ENCODE data around the gene FOS.
"Not testable (repeated sequence)": the region's sequence is repeated elsewhere in the genome, so short reads cannot be mapped to it uniquely, and the experiment has no call there.

Gene FOS

GRCh38 chr14:75278422-75279152 is at the start of gene FOS:
FOS (plus strand) TSS chr14:75278828; CDS start chr14:75278983, 155 bp downstream.
- peak within 1 kb of the TSS; percentile 81 for H3K4me3 ChIP-seq (ENCODE audit: low read length)
- H3K9me3 ChIP-seq (ENCODE audit: insufficient read depth, low read depth, low read length), result no peaks in the 10 kb centered on the region
- peaks cover 16% of the 10 kb centered on the region for H3K4me1 ChIP-seq (ENCODE audit: insufficient read depth, low read length)
- H3K27ac ChIP-seq (ENCODE audit: low read length), result peak within 1 kb of the TSS; percentile 20
- peaks cover 69% of the 10 kb centered on the region for H3K27me3 ChIP-seq (ENCODE audit: insufficient read depth, low read length)
- H3K9ac ChIP-seq (ENCODE audit: low read depth, low read length), result peak within 1 kb of the TSS; percentile 89
- peaks cover 23% of the 10 kb centered on the region for H3K36me3 ChIP-seq (ENCODE audit: insufficient read depth, low read depth, low read length)

DNA sequence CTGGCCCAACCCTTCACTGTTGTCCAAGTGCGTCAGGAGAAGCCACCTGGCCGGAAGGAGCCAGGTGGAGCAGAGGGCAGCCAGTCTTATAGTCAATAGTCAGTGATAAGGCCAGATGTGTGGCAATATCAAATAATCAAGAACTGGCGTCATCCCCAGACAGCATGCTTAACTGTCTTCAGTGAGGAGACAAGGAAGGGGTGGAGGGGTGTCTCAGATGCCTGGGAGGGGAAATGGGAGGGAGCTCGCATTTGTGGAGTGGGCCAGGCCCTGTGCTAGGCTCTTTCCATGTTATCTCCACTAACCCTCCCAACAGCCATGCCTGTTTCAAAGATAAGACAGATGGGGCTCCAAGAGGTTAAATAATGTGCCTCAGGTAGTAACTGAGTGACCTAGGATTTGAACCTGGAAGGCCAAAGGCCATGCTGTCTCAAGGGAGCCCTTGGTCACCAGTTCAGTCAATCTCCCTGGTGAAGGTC is 48.9 kb upstream of the FOS start:
- Histone ChIP-seq H3K4me3 (ENCODE audit: low read length) (no peak overlapping the region), H3K27me3 (ENCODE audit: insufficient read depth, low read length) (no peaks in the 10 kb centered on the region), H3K9ac (ENCODE audit: low read depth, low read length) (no peak overlapping the region), H3K27ac (ENCODE audit: low read length) (no peak overlapping the region), H3K9me3 (ENCODE audit: insufficient read depth, low read depth, low read length) (no peaks in the 10 kb centered on the region), H3K4me1 (ENCODE audit: insufficient read depth, low read length) (0 out of 2 replicates have a peak, but pooled peaks cover 6% of the 10 kb centered on the region), H3K36me3 (ENCODE audit: insufficient read depth, low read depth, low read length) (no peaks in the 10 kb centered on the region)

GRCh38 chr14:75230140-75230792 is 48.4 kb upstream of the FOS start:
- Histone ChIP-seq H3K9ac (ENCODE audit: low read depth, low read length) (no peak overlapping the region), H3K9me3 (ENCODE audit: insufficient read depth, low read depth, low read length) (no peaks in the 10 kb centered on the region), H3K27ac (ENCODE audit: low read length) (no peak overlapping the region), H3K36me3 (ENCODE audit: insufficient read depth, low read depth, low read length) (no peaks in the 10 kb centered on the region), H3K4me3 (ENCODE audit: low read length) (no peak overlapping the region), H3K27me3 (ENCODE audit: insufficient read depth, low read length) (no peaks in the 10 kb centered on the region), H3K4me1 (ENCODE audit: insufficient read depth, low read length) (0 out of 2 replicates have a peak, but pooled peaks cover 6% of the 10 kb centered on the region)

- Histone ChIP-seq H3K27me3 (ENCODE audit: insufficient read depth, low read length) (no peaks in the 10 kb centered on the region), H3K27ac (ENCODE audit: low read length) (no peak overlapping the region), H3K9me3 (ENCODE audit: insufficient read depth, low read depth, low read length) (no peaks in the 10 kb centered on the region), H3K9ac (ENCODE audit: low read depth, low read length) (no peak overlapping the region), H3K4me3 (ENCODE audit: low read length) (no peak overlapping the region), H3K36me3 (ENCODE audit: insufficient read depth, low read depth, low read length) (no peaks in the 10 kb centered on the region), H3K4me1 (ENCODE audit: insufficient read depth, low read length) (0 out of 2 replicates have a peak, but pooled peaks cover 6% of the 10 kb centered on the region)
Observed at GRCh38 chr14:75231320-75231719, 47.3 kb upstream of the FOS start.

- H3K4me1 ChIP-seq (ENCODE audit: insufficient read depth, low read length), result 0 out of 2 replicates have a peak, but pooled peaks cover 6% of the 10 kb centered on the region
- no peak overlapping the region for H3K9ac ChIP-seq (ENCODE audit: low read depth, low read length)
- H3K4me3 ChIP-seq (ENCODE audit: low read length), result no peak overlapping the region
- H3K9me3 ChIP-seq (ENCODE audit: insufficient read depth, low read depth, low read length), result no peaks in the 10 kb centered on the region
- H3K36me3 ChIP-seq (ENCODE audit: insufficient read depth, low read depth, low read length), result no peaks in the 10 kb centered on the region
- no peaks in the 10 kb centered on the region for H3K27me3 ChIP-seq (ENCODE audit: insufficient read depth, low read length)
- no peak overlapping the region for H3K27ac ChIP-seq (ENCODE audit: low read length)
Observed at GRCh38 chr14:75232191-75232590, 46.4 kb upstream of the FOS start.

DNA sequence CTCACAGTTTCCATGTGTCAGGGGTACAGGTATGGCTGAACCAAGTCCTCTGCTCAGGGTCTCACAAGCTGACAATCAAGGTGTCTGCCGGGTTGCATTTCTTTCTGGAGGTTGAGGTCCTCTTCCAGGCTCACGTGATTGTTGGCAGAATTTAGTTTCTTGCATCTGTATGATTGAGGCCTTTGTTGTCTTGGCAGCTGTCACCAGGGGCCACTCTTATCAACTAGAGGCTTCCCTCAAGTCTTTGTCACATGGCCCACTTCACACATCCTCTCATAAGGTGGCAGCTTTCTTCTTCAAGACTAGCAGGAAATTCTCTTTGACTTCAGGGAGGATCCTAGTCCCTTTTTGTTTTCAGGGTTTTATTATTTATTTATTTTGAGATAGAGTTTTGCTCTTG is 46.0 kb upstream of the FOS start:
- H3K4me3 ChIP-seq (ENCODE audit: low read length), result no peak overlapping the region
- H3K27ac ChIP-seq (ENCODE audit: low read length), result no peak overlapping the region
- H3K4me1 ChIP-seq (ENCODE audit: insufficient read depth, low read length), result 0 out of 2 replicates have a peak, but pooled peaks cover 6% of the 10 kb centered on the region
- H3K9ac ChIP-seq (ENCODE audit: low read depth, low read length), result no peak overlapping the region
- H3K36me3 ChIP-seq (ENCODE audit: insufficient read depth, low read depth, low read length), result no peaks in the 10 kb centered on the region
- no peaks in the 10 kb centered on the region for H3K27me3 ChIP-seq (ENCODE audit: insufficient read depth, low read length)
- no peaks in the 10 kb centered on the region for H3K9me3 ChIP-seq (ENCODE audit: insufficient read depth, low read depth, low read length)

- H3K4me1 ChIP-seq (ENCODE audit: insufficient read depth, low read length), result 0 out of 2 replicates have a peak, but pooled peaks cover 2% of the 10 kb centered on the region
- no peaks in the 10 kb centered on the region for H3K36me3 ChIP-seq (ENCODE audit: insufficient read depth, low read depth, low read length)
- H3K9ac ChIP-seq (ENCODE audit: low read depth, low read length), result no peak overlapping the region
- H3K9me3 ChIP-seq (ENCODE audit: insufficient read depth, low read depth, low read length), result no peaks in the 10 kb centered on the region
- H3K27ac ChIP-seq (ENCODE audit: low read length), result no peak overlapping the region
- no peak overlapping the region for H3K4me3 ChIP-seq (ENCODE audit: low read length)
- H3K27me3 ChIP-seq (ENCODE audit: insufficient read depth, low read length), result no peaks in the 10 kb centered on the region
Observed at GRCh38 chr14:75234173-75235115, 44.2 kb upstream of the FOS start.

GRCh38 chr14:75235198-75235597 is 43.4 kb upstream of the FOS start:
- H3K36me3 ChIP-seq (ENCODE audit: insufficient read depth, low read depth, low read length); H3K27ac ChIP-seq (ENCODE audit: low read length); H3K9me3 ChIP-seq (ENCODE audit: insufficient read depth, low read depth, low read length); H3K4me3 ChIP-seq (ENCODE audit: low read length); H3K27me3 ChIP-seq (ENCODE audit: insufficient read depth, low read length); H3K4me1 ChIP-seq (ENCODE audit: insufficient read depth, low read length); H3K9ac ChIP-seq (ENCODE audit: low read depth, low read length): not testable (repeated sequence)

GRCh38 chr14:75236467-75236866 is 42.2 kb upstream of the FOS start:
- Histone ChIP-seq H3K36me3 (ENCODE audit: insufficient read depth, low read depth, low read length) (no peaks in the 10 kb centered on the region), H3K9ac (ENCODE audit: low read depth, low read length) (no peak overlapping the region), H3K4me1 (ENCODE audit: insufficient read depth, low read length) (no peaks in the 10 kb centered on the region), H3K27ac (ENCODE audit: low read length) (no peak overlapping the region), H3K4me3 (ENCODE audit: low read length) (no peak overlapping the region), H3K27me3 (ENCODE audit: insufficient read depth, low read length) (no peaks in the 10 kb centered on the region), H3K9me3 (ENCODE audit: insufficient read depth, low read depth, low read length) (no peaks in the 10 kb centered on the region)

GRCh38 chr14:75236901-75237419 is 41.7 kb upstream of the FOS start:
- H3K9ac ChIP-seq (ENCODE audit: low read depth, low read length), result no peak overlapping the region

GRCh38 chr14:75238756-75239455 is 39.7 kb upstream of the FOS start:
- H3K4me3 ChIP-seq (ENCODE audit: low read length), result no peak overlapping the region
- H3K27ac ChIP-seq (ENCODE audit: low read length), result no peak overlapping the region
- H3K9ac ChIP-seq (ENCODE audit: low read depth, low read length), result no peak overlapping the region
- no peaks in the 10 kb centered on the region for H3K27me3 ChIP-seq (ENCODE audit: insufficient read depth, low read length)
- H3K4me1 ChIP-seq (ENCODE audit: insufficient read depth, low read length), result no peaks in the 10 kb centered on the region
- no peaks in the 10 kb centered on the region for H3K9me3 ChIP-seq (ENCODE audit: insufficient read depth, low read depth, low read length)
- no peaks in the 10 kb centered on the region for H3K36me3 ChIP-seq (ENCODE audit: insufficient read depth, low read depth, low read length)

More at GRCh38 chr14:75236901-75237419, 41.7 kb upstream of the FOS start:
- H3K27me3 ChIP-seq (ENCODE audit: insufficient read depth, low read length), result no peaks in the 10 kb centered on the region
- H3K4me3 ChIP-seq (ENCODE audit: low read length), result no peak overlapping the region
- H3K9me3 ChIP-seq (ENCODE audit: insufficient read depth, low read depth, low read length), result no peaks in the 10 kb centered on the region
- H3K36me3 ChIP-seq (ENCODE audit: insufficient read depth, low read depth, low read length), result no peaks in the 10 kb centered on the region
- H3K27ac ChIP-seq (ENCODE audit: low read length), result no peak overlapping the region
- H3K4me1 ChIP-seq (ENCODE audit: insufficient read depth, low read length), result no peaks in the 10 kb centered on the region
